GM18858 (cell line): ENCODE data around the gene RDH14.

Experiments
- ATAC-seq: cut with Tn5 transposase; IDR thresholded peaks from one replicate; pipeline ENCODE4 v1.9.1; 2021; ENCODE audit not compliant: unreplicated experiment

The RDH14 gene

DNA sequence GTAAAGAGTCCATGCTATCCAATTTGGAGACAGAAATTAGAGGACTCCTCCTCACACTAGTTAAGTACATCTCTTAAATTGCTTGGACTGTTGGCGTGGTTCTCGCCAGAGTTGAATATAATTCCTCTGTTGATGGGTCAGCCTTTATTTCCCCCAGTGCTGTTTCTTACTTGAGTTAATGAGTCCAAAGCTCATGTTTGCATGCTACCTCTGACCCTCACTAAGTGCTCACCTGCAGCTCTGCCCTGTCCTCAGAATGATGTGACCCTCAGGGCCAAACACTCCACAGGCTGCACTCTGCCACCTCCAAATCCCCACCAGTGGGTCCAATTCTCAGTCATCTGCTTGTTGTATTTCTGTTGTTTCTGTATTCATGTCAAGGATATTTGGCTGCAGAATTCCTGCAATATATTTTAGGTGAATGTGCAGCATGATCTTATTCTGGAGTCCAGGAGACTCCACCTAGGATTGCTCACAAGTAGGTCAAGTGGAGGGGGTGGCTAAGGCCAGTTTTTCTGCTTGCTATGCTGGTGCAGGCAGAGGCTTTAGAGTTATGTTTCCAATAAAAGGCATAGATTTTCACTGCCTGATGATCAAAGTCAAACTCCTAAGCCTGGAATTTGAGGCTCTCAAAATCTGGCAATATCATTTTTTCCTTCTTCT, 37.8 kb downstream of the RDH14 start:
- no peak for ATAC-seq

DNA sequence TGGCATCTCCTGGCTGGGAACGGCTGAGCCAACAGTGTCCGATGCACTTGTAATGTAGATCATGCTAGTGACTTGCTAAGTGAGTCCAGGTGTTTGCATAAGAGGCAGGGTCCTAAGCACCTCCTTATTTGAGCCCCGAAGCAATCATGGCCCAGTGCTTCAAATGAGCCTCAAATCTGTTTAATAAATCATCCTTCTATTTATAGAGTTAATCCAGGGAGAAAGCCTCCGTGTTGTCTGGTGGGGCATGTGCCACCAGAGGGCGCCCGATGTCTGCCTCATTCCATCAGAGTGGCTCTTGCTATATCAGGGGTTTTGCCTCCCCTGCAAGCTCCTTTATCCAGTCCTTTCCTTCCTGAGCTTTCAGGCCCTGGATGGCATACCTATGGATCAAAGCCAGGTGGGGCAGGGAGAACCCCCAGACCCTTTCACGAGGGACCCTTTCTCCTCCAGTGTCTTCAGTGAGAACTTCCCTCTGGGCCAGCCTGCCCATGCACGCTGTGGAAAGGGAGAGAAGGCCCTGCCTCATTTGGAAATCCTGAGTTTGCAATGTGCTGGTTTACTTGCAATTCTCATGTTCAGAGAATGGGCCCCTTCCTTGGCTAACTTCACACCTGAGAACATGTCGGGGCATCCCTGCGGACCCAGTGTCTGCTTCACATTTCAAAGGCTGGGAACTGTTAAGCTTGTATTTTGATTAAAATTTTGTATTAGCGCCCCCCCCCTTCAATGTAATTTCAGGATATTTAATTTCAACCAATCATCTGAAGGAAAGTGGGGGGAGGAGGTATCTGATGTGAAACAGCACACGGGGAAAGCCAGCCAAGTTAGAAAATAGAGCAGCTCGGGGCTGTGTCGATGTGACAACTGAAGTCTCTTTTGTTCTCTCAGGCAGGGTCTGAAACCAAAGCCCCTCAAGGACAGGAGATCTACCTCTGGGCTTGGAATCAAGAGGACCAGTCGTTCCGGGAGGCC, 39.7 kb downstream of the RDH14 start:
- ATAC-seq = peak; percentile 88

DNA sequence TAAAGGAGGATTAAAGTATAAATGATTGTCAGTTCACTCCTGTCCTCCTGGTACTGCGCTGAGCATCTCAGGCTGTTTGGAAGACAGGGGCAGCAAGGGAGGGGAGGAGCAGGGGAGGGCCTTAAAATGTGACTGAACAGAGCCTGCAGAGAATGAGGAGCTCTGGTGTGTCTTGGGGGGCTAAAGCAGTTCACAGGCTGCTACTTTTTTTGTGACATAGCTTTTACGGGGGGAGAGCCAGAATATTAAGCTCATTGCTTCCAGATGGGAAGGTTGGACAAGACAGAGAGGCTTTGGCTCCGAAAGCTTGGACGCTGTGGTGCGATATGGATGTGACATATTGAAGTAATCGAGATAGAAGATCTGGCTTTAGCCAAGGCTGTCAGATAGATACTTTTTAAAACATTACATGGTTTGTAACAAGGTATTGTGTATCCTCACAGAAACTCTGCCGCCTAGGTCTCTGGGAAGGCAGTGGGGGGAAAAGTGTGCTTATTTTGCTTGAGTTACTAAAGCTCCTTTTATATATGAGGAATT, 40.5 kb downstream of the RDH14 start:
- no peak for ATAC-seq

DNA sequence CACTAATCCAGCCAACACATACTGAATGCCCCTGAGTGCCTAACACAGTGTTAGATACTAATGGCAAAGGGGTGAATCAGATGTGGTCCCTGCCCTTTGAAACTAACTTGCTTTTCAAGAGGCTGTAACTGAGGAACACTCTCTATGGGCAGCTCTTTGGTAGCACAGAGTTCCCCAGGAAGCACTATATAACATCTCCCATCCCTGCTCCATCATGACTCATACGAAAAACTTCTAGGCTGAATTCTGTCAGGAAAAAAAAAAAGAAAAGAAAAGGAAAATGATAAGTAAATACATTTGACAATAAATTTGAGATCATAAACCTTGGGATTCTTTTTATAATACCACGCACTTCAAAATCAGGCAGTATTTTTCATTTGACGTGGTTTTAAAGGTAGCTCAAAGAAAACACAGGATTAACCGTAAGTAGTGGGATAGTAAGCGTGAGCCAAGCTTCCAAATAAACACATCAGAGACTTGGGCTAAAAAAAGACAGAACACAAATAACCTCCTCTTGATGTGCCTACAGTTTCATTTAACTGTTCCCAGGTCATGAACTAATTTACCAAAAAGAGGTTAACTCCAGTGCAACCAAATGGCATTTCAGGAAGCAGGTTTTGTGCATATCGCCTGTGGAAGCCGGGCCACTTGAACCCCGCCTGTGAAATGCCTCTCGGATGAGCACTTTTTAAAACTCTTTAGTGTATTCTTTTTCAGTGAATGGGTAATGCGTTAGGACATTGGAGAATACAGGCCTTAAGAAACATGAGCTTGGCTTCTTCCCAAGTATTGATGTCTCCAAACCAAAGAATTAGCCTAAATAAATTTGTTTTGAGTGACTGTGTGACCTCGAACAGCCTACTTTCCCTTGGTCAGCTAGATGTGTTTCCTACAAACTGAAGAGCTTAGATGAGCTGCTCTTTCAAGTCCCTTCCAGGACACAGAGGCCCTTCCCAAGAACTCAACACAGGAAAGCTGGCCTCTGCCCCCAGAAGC, 42.0 kb downstream of the RDH14 start:
- no peak for ATAC-seq

DNA sequence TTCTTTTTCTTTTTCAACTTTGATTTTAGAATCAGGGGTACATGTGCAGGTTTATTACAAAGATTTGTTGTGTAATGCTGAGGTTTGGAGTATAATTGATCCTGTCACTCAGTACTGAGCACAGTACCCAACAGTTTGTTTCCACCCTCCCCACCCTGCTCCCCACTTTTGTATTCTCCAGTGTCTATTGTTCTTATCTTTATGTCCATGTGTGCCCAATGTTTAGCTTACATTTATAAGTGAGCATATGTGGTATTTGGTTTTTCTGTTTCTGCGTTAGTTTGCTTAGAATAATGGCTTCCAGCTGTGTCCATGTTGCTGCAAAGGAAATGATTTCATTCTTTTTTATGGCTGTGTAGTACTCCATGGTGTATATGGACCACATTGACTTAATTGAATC, 43.1 kb downstream of the RDH14 start:
- ATAC-seq = no peak

DNA sequence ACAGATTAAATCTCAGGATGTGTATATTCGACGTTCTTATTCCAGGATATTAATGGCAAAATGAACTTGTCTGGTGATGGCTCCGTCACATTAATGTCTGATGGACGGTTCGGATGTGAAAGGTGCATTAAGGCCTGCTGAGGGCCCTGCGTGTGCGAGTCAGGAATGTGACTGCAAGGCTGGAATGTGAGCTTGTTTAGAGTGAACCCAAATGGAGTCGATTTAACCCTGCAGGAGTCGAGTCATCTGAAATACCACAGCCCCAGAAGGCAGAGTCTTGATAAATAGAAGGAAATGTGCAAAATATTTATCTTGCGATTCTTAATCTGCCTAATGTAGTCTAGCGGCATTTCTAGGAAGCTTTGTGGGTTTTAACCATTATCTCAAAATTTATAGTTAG, 44.3 kb downstream of the RDH14 start:
- no peak for ATAC-seq

DNA sequence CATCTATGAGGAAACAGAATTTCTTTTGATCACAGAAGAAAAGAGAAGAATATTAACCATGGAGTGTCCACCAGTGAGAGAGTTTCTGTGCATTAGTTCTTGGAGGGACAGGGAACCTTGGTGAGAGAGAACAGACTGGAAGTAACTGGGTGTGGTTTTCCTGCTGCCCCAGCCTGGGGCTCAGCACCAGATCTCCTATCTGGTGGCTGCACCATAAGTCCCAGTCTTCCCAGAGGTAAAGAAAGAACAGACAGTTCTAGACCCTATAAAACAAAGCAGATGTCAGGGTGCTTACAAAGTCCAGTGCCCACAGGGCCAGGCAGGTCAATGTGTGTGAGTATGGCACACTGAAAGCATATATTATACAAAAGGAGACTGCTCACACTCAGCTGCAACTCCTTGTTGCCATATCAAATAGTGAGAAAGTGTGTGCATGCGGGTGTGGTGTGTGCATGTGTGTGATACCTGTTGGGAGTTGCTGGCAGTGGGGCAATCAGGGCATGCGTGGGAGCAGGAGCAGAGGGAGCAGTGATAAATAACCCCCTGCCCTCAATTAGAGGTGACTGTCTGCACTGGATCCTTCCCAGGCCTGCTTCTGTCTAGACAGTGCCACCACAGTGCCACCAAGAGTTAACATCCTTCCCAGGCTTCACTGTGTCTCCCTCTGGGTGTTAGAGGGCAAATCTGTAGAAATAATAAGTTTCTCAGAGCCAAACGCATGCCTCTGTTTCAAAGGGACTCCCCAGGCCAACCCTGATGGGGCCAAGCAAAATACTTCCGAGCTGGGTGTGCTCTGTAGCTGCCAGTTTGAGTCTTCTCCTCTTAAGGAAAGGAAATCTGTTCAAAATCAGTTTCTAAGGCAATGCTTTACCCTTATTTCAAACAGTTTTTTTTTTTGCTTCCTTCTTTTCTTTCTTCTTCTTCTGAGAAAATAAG, 45.7 kb downstream of the RDH14 start:
- no peak for ATAC-seq

DNA sequence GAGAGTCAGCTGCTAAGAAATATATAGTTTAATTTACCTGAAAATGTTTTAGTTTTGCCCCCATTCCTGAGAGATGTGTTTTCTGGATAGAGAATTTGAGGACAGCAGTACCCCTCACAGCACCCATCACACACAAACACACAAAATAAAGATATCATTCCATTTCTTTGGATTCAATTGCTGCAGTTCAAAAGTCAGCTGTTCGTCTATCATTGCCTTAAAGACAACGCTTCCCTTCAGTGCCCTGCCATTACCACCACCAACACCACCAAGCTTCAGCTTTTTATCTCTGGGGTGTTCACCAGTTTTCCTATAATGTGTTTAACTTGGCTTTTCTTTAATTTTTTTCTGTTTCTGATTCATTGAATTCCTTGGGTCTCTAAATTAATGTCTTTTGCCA, 49.7 kb downstream of the RDH14 start:
- ATAC-seq = no peak

DNA sequence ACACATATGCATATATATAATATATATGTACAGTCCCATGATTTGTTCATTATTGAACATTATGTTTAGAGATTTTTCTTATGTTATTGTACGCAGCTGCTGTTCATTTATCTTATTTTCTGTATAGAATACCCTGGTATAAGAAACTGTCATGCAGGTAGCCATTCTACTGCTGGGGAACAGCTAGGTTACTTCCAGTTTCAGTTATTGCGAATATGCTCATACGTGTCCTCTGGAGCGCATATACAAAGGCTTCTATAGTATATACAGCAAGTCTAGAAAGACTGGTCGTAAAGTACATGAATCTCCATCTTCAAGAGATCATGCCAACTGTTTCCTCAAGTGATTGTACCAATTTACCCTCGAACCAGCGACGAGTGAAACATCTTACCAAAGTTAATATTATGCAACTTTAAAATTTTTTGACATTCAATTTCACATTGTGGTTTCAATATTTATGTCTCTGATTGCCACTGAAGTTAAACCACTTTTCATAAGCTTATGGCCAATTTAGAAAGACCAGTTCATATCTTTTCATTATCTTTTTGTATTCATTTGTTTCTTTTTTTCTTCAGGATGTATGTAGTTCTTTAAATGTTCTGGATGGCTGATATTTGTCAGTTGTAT, 53.5 kb downstream of the RDH14 start:
- ATAC-seq = no peak

DNA sequence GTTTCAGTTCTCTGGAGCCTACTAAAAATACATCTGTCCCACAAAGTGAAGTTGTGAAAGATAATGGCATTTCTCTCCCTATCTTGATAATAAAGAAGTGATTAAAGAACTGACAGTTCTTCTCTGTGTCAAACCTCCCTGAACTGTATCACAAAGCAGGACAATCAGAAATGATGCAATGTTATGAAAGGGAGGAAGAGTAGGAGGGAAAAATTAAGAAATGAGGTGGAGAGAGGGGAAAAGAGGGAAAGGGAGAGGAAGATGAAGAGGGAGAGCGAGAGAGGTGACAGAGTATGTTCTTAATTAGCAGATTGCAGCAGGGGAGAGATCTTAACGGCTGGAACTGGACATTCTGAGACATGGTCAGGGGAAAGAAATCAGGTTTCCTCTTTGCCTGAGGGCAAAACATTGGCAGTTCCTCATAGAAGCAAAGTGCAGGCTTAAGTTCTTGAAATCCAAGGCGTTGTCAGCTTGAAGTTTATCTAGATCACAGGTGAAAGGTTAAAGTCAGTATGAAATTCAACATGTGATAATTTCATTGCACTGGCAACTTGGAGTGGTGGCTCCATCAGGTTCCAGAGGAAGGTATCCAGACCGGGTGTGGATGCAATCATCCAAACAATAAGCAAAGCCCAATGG, 54.6 kb downstream of the RDH14 start:
- ATAC-seq = no peak
